SK-N-SH treated with all-trans-retinoic acid at 6 μM for 48 hours (cell line): ENCODE measurements around the gene LEFTY1.

Experiments
- CSDC2 ChIP-seq: fragments of 250-450 bp; sonication (Bioruptor Pico); IDR thresholded peaks from 2 replicates; pipeline ENCODE4 v1.5.0; 2020; ENCODE audit warnings: mild to moderate bottlenecking, moderate library complexity
- ESRRG ChIP-seq: fragments of 250-450 bp; sonication (Bioruptor Pico); IDR thresholded peaks from 2 replicates; pipeline ENCODE4 v1.6.1; 2021; ENCODE audit warnings: mild to moderate bottlenecking
- RARB ChIP-seq: fragments of 250-450 bp; sonication (Bioruptor Pico); IDR thresholded peaks from 2 replicates; pipeline ENCODE4 v1.8.0; 2021; ENCODE audit warnings: mild to moderate bottlenecking, moderate library complexity
- SNAI2 ChIP-seq: fragments of 250-450 bp; sonication (Bioruptor Pico); IDR thresholded peaks from 2 replicates; pipeline ENCODE4 v1.5.0; 2020; ENCODE audit warnings: mild to moderate bottlenecking, moderate library complexity
- TCF4 ChIP-seq: fragments of 250-450 bp; sonication (Bioruptor Pico); IDR thresholded peaks from 2 replicates; pipeline ENCODE4 v1.8.0; 2021; ENCODE audit warnings: mild to moderate bottlenecking, moderate library complexity, borderline replicate concordance
- TSHZ2 ChIP-seq: fragments of 250-450 bp; sonication (Bioruptor Pico); IDR thresholded peaks from 2 replicates; pipeline ENCODE4 v1.5.0; 2020; ENCODE audit warnings: mild to moderate bottlenecking, moderate library complexity
- ZC3H10 ChIP-seq: fragments of 250-450 bp; sonication (Bioruptor Pico); IDR thresholded peaks from 2 replicates; pipeline ENCODE4 v1.5.1; 2021; ENCODE audit warnings: mild to moderate bottlenecking, moderate library complexity
- ZFP3 ChIP-seq: fragments of 250-450 bp; sonication (Bioruptor Pico); IDR thresholded peaks from 2 replicates; pipeline ENCODE4 v1.5.0; 2020; ENCODE audit warnings: mild to moderate bottlenecking, moderate library complexity
- ZFP30 ChIP-seq: fragments of 450-650 bp; formaldehyde crosslinking; IDR thresholded peaks from 2 replicates; pipeline ENCODE4 v1.5.0; 2022; ENCODE audit warnings: mild to moderate bottlenecking, moderate library complexity
- ZNF70 ChIP-seq: fragments of 450-650 bp; formaldehyde crosslinking; IDR thresholded peaks from 2 replicates; pipeline ENCODE4 v1.5.0; 2020; ENCODE audit warnings: mild to moderate bottlenecking, moderate library complexity
- TF ChIP-seq, protein P1 (sequence below): fragments of 250-450 bp; sonication (Bioruptor Pico); IDR thresholded peaks from 2 replicates; pipeline ENCODE4 v1.8.0; 2020; ENCODE audit warnings: mild to moderate bottlenecking, moderate library complexity, borderline replicate concordance

DNA sequence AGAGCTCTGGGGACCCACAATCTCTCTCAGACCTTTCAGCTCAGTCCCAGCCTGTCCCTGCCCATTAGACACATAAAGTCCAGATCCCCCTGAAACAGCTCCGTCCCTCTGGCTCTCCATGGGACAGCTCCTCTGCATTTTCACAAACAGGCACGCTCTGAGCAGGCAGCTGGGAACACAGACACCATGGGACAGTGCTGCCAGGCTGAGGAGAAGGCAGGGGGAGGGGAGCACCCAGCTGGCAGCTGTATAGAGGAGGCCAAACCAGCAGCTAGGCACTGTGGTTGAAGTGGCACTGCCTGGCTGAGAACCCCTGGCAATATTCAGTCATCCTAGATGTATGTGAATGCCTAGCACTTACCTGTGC is 8.7 kb downstream of the LEFTY1 start:
- TF ChIP-seq, protein P1, sequence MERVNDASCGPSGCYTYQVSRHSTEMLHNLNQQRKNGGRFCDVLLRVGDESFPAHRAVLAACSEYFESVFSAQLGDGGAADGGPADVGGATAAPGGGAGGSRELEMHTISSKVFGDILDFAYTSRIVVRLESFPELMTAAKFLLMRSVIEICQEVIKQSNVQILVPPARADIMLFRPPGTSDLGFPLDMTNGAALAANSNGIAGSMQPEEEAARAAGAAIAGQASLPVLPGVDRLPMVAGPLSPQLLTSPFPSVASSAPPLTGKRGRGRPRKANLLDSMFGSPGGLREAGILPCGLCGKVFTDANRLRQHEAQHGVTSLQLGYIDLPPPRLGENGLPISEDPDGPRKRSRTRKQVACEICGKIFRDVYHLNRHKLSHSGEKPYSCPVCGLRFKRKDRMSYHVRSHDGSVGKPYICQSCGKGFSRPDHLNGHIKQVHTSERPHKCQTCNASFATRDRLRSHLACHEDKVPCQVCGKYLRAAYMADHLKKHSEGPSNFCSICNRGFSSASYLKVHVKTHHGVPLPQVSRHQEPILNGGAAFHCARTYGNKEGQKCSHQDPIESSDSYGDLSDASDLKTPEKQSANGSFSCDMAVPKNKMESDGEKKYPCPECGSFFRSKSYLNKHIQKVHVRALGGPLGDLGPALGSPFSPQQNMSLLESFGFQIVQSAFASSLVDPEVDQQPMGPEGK (CRISPR knock-in tag): no peak
- TF ChIP-seq ZFP3 (CRISPR knock-in tag): no peak
- TF ChIP-seq SNAI2 (CRISPR knock-in tag): no peak
- TF ChIP-seq ZFP30: no peak
- TF ChIP-seq RARB (CRISPR knock-in tag): no peak
- TF ChIP-seq CSDC2 (CRISPR knock-in tag): no peak
- TF ChIP-seq TCF4 (CRISPR knock-in tag): no peak
- TF ChIP-seq TSHZ2 (CRISPR knock-in tag): no peak
- no peak for TF ChIP-seq ESRRG
- no peak for TF ChIP-seq ZC3H10 (CRISPR knock-in tag)
- no peak for TF ChIP-seq ZNF70 (CRISPR knock-in tag)
